ENCODE data around the gene PEPD. TPM values are rescaled to one million over a fixed set of nuclear protein-coding genes. Genes with fewer than 3 reads are reported as not detected.

Gene PEPD
- total RNA-seq, 4 donors from 2014 or later = 40.1 to 61.4 (median 53.4) TPM

- no peaks in the 10 kb centered on the region for H3K9me3 ChIP-seq
- no peak overlapping the region for H3K4me3 ChIP-seq
- TF ChIP-seq CTCF (IDR thresholded peaks at IDR 0.05) = no peak
- no peak for TF ChIP-seq POLR2A (IDR thresholded peaks at IDR 0.05)
- WGBS, 2 donors = 89 to 90% methylated on average over 3 of the region's 3 CpGs
- intact Hi-C loops (cut with DNase I) = no loop called here
- no peaks in the 10 kb centered on the region for H3K27me3 ChIP-seq
- no peaks in the 10 kb centered on the region for H3K36me3 ChIP-seq
- no peaks in the 10 kb centered on the region for H3K4me1 ChIP-seq
- DNase-seq = no peak
- no peak overlapping the region for H3K27ac ChIP-seq
These were observed 99.0 kb downstream of the PEPD start for GRCh38 chr19:33422369-33423180.

GRCh38 chr19:33421368-33421767 lies 100.2 kb downstream of the PEPD start:
- no peak for DNase-seq
- TF ChIP-seq POLR2A (IDR thresholded peaks at IDR 0.05) = no peak
- no peak for TF ChIP-seq CTCF (IDR thresholded peaks at IDR 0.05)
- no peak overlapping the region for H3K27ac ChIP-seq
- H3K36me3 ChIP-seq = no peaks in the 10 kb centered on the region
- H3K4me1 ChIP-seq = peaks cover 0 to 8% (median 0%) of the 10 kb centered on the region in 3 donors
- intact Hi-C loops (cut with DNase I) = no loop called here
- WGBS, 2 donors = 92 to 96% methylated on average over 5 to 7 of the region's 7 CpGs
- no peak overlapping the region for H3K4me3 ChIP-seq
- H3K9me3 ChIP-seq = no peaks in the 10 kb centered on the region
- H3K27me3 ChIP-seq = no peaks in the 10 kb centered on the region

GRCh38 chr19:33420821-33421220 lies 100.8 kb downstream of the PEPD start:
- Histone ChIP-seq H3K4me1 (peaks cover 0 to 10% (median 0%) of the 10 kb centered on the region in 3 donors), H3K4me3 (no peak overlapping the region), H3K27ac (no peak overlapping the region), H3K27me3 (no peaks in the 10 kb centered on the region), H3K36me3 (no peaks in the 10 kb centered on the region), H3K9me3 (no peaks in the 10 kb centered on the region)
- DNase-seq = no peak
- WGBS, 2 donors = 94 to 98% methylated on average over 5 to 8 of the region's 9 CpGs
- no peak for TF ChIP-seq POLR2A (IDR thresholded peaks at IDR 0.05)
- no peak for TF ChIP-seq CTCF (IDR thresholded peaks at IDR 0.05)
- intact Hi-C loops (cut with DNase I) = no loop called here

- DNase-seq = no peak
- intact Hi-C loops (cut with DNase I) = no loop called here
These were observed 101.8 kb downstream of the PEPD start for GRCh38 chr19:33419788-33420130.

More at GRCh38 chr19:33419788-33420130, 101.8 kb downstream of the PEPD start:
- TF ChIP-seq POLR2A (IDR thresholded peaks at IDR 0.05) (no peak), CTCF (IDR thresholded peaks at IDR 0.05) (no peak)
- H3K9me3 ChIP-seq = no peaks in the 10 kb centered on the region
- H3K4me1 ChIP-seq = peaks cover 0 to 10% (median 0%) of the 10 kb centered on the region in 3 donors
- WGBS, 2 donors = 74 to 77% methylated on average over 5 to 6 of the region's 6 CpGs
- H3K4me3 ChIP-seq = no peak overlapping the region
- H3K36me3 ChIP-seq = no peaks in the 10 kb centered on the region
- no peak overlapping the region for H3K27ac ChIP-seq
- no peaks in the 10 kb centered on the region for H3K27me3 ChIP-seq

Measured in esophagus squamous epithelium (tissue), 5 donors.